Limb (tissue), 2 donors: ENCODE data around the gene ZNF212.
A peak's percentile ranks its signal among the peaks of the same experiment; 100 is the strongest.

ENCODE experiments used
- DNase-seq, 2 donors: peaks; one replicate each; pipeline ENCODE4 v3.0.0-alpha.2; 2016; ENCODE audit errors: extremely low spot score in 2 of 2

ZNF212 gene

GRCh38 chr7:149284850-149285585, 45.6 kb downstream of the ZNF212 start:
- DNase-seq: peak; percentile 89 to 97

- peak; percentile 7 to 56 for DNase-seq
These were observed 46.2 kb downstream of the ZNF212 start for GRCh38 chr7:149285603-149286002.

GRCh38 chr7:149286811-149287400, 47.5 kb downstream of the ZNF212 start:
- no peak for DNase-seq

GRCh38 chr7:149287622-149288021, 48.2 kb downstream of the ZNF212 start:
- DNase-seq: no peak

GRCh38 chr7:149289262-149289661, 49.8 kb downstream of the ZNF212 start:
- no peak for DNase-seq

GRCh38 chr7:149289856-149290255, 50.4 kb downstream of the ZNF212 start:
- DNase-seq: no peak

GRCh38 chr7:149291036-149291780, 51.8 kb downstream of the ZNF212 start:
- DNase-seq: no peak

- no peak for DNase-seq
These were observed 52.5 kb downstream of the ZNF212 start for GRCh38 chr7:149291781-149292461.

GRCh38 chr7:149292462-149292823, 53.0 kb downstream of the ZNF212 start:
- no peak for DNase-seq

GRCh38 chr7:149293338-149293737, 53.9 kb downstream of the ZNF212 start:
- DNase-seq: no peak

GRCh38 chr7:149293946-149294633, 54.6 kb downstream of the ZNF212 start:
- DNase-seq: no peak

- DNase-seq: no peak
These were observed 55.4 kb downstream of the ZNF212 start for GRCh38 chr7:149294634-149295480.

GRCh38 chr7:149295481-149295850, 56.0 kb downstream of the ZNF212 start:
- DNase-seq: no peak

- DNase-seq: no peak
These were observed 56.9 kb downstream of the ZNF212 start for GRCh38 chr7:149296368-149296767.

- no peak for DNase-seq
These were observed 57.7 kb downstream of the ZNF212 start for GRCh38 chr7:149297034-149297755.

GRCh38 chr7:149300620-149301285, 61.3 kb downstream of the ZNF212 start:
- no peak for DNase-seq

- DNase-seq: no peak
These were observed 62.8 kb downstream of the ZNF212 start for GRCh38 chr7:149302222-149302621.

- DNase-seq: no peak
These were observed 63.4 kb downstream of the ZNF212 start for GRCh38 chr7:149302865-149303264.

- no peak for DNase-seq
These were observed 64.6 kb downstream of the ZNF212 start for GRCh38 chr7:149304006-149304405.
